Hepatic stellate cell (primary cell): ENCODE measurements around the gene HDAC10.

Source experiments
- DNase-seq: peaks from one replicate; pipeline ENCODE4 v3.0.0; 2011; ENCODE audit warnings: low spot score

The HDAC10 gene

DNA sequence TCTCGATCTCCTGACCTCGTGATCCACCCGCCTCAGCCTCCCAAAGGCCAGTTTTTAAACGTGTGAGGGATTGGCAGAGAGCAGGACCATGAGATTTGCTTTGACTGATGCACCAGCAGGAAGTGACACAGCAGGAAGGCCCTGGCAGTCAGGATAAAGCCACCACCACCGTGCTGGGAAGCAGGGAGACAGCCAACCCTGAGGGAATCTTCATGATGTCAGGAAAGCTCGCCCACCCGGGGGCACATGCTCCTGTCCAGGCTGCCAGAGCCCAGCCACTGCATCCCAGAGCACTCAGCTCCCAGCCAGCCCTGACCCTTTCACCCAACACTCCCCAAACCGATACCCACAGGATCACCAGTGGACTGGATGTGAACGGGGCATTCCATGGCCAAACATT, 12.3 kb downstream of the HDAC10 start:
- no peak for DNase-seq

DNA sequence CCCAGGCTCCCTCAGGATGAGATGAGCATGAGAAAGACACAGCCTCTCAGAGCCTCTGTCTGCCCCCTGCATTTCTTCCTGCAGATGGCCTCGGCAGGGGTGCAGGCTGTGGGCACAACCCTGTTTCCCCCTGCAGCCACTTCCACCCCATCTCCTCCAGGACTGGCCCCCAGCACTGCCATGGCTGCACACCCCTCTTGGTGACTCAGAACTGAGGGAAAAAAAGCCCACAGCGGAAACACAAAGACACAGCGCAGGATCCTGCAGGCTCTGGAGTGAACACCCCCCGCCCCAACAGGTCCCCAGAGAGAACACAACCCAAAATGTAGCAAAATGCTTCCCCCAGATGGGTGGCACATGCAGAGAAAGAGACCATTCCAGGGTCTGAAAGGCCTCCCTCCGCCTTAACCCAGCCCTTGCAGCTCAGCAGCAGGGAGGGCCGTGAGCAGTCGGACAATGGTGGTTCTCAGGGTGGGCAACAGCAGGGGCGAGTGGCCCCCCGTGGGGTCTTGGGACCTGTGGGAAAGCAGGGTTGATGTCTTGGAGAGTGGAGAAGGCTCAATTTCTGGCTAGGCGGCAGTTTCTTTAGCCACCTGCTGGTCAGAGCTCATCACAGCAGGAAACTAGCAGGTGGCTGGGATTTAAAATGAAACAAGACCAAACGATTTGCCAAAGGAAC, 14.2 kb downstream of the HDAC10 start:
- peak; percentile 45 for DNase-seq

DNA sequence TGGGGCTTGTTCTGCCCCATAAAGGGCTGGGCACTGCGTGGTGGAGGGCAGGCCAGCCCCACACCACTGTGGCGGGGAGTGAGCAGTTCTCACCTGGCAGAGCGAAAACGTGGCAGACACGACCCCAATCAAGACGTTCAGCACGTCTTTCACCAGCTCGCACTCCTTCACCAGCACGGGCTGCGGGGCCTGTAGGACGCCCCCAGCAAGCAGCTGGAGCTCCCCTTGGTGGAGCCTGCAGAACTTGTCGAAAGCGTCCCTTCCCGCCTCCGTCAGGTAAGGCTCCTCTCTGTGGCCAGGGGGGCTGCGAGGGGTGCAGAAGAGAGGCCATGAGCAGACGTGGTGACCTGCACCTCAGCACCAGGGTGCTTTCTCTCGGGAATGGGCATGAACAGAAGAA, 17.8 kb downstream of the HDAC10 start:
- no peak for DNase-seq

GRCh38 chr22:50232481-50233151, 18.4 kb downstream of the HDAC10 start:
- no peak for DNase-seq

DNA sequence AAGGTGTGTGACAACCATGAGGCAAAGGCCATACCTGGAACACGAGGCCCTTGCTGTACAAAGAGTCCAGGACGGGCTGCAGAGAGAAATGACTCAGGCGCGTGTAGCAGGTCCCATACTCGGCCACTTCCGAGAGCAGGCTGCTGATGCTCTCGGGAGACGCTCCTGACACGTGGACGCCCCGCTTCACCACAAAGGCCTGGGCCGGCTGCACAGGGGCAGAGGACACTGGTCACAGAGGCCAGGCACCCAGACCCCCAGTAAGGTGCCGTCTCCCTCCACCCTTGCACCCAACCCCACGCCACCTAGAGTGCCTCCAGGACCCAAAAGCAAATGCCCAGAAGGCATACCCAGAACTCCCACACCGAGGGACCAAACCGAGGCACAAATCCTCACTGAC, 21.7 kb downstream of the HDAC10 start:
- DNase-seq, result no peak

DNA sequence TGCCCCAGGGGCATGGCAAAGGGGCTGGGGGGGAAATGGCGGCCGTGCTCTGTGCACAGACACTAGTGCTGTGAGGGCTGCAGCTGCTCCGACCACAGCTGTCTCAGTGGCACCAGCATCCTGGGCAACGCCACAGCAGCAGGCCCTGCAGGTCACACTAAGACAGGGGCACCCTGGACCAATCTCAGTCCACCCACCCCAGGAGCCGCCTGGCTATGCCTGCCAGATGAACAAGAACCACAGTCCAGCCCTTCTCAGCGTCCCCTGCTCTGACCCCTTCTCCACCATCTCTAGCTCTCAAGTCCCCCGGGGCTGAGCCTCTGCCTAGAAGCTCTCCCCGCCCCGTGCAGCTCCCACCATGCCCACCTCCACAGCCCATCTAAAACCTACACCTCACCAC, 22.7 kb downstream of the HDAC10 start:
- DNase-seq, result no peak

DNA sequence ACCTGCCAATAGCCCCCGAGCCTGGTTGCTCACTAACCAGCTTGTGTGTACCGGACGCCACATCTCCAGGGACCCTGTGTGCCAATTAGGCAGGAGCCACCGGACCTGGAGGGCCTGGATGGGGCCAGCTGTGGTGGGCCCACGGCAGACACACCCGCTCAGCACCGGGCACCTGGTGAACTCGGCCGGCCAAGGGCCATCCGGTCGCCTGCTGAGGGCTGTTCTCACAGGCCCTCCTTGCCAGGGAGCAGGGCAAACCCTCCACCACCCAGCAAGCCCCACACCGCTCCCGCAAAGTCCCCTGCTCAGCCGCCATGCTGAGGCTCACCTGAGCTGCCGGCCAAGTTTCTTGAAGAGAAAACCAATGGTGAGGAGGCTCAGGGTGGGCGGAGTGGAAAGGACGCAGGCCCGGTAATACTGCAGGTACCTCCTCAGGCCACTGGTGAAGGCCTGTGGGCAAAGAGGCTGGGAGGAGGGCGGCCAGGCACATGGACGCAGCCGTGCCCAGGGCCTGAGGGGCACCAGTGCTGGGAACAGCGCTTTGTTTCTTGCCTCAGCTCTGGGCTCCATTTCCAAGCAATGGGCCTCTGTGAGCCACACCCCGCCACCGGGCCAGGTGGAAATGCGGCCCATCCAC, 23.4 kb downstream of the HDAC10 start:
- no peak for DNase-seq

GRCh38 chr22:50226875-50227165, 24.2 kb downstream of the HDAC10 start:
- no peak for DNase-seq

GRCh38 chr22:50226063-50226874, 24.8 kb downstream of the HDAC10 start:
- DNase-seq, result no peak

DNA sequence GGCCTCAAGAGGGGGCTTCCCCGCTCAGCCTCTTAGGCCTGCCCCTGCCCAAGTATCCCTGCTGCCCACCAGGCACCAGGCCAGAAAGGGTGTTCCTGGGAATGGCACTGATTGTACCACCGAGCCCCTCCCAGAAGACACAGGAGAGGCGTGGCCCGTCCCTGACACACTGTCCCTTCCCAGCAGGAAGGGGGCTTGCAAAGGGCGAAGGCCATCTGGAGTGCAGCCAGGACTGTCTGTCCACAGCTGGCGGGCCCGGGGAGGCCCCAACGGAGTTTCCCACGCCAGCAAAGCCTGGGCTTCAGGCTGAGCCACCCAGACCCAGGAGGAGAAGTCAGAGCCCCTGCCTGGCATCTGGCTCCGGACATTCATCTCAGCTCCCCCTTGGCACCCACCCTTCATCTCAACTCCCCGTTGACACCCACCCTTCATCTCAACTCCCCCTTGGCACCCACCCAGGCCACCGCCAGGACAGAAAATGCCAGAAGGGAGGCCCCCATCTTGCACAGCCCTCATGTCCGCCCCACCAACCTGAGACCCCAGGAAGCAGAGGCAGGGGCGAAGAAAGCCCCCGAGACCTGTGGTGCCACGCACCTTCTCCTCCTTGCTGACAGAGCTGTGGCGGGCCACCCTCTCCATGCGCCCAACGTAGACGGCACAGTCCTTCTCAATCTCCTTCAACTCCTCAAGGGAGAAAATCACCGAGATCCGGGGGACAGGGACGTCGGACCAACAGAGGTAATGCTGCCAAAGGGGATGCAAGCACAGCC, 25.7 kb downstream of the HDAC10 start:
- no peak for DNase-seq

GRCh38 chr22:50224071-50224470, 27.0 kb downstream of the HDAC10 start:
- DNase-seq, result no peak

GRCh38 chr22:50222508-50222907, 28.6 kb downstream of the HDAC10 start:
- DNase-seq, result no peak

GRCh38 chr22:50221410-50222300, 29.4 kb downstream of the HDAC10 start:
- no peak for DNase-seq

GRCh38 chr22:50220603-50221409, 30.3 kb downstream of the HDAC10 start:
- DNase-seq, result no peak

GRCh38 chr22:50219800-50220602, 31.1 kb downstream of the HDAC10 start:
- no peak for DNase-seq

DNA sequence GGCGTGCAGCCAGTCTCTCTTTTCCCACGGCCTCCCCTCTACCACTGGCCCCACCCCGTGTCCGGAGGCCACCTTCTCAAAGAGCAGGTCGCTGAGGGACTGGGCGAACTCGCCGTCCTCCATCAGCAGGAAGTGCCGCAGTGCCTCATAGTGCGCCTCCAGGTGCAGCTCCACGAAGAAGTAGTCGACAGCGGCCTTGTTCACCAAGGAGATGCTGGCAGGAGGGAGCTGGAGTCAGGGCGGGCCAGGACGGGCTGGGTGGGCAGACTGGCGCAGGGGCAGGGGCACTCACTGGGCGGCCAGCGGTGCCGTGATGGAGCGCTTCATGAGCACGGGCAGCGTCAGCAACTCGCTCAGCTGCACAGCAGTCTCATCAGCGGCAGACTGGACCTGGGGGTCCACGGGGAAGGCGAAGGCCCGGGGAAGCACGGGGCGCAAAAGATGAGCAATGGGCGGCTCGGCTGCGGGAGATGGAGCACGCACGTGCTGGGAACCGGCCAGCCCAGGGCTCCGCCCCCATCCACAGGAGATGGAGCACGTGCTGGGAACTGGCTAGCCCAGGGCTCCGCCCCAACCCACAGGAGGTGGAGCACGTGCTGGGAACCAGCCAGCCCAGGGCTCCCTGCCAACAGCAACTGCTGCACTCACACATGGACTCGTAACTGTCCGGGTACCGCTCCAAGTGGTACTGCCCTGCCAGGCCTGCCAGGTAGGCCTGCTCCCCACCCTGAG, 31.9 kb downstream of the HDAC10 start:
- peak; percentile 64 for DNase-seq

DNA sequence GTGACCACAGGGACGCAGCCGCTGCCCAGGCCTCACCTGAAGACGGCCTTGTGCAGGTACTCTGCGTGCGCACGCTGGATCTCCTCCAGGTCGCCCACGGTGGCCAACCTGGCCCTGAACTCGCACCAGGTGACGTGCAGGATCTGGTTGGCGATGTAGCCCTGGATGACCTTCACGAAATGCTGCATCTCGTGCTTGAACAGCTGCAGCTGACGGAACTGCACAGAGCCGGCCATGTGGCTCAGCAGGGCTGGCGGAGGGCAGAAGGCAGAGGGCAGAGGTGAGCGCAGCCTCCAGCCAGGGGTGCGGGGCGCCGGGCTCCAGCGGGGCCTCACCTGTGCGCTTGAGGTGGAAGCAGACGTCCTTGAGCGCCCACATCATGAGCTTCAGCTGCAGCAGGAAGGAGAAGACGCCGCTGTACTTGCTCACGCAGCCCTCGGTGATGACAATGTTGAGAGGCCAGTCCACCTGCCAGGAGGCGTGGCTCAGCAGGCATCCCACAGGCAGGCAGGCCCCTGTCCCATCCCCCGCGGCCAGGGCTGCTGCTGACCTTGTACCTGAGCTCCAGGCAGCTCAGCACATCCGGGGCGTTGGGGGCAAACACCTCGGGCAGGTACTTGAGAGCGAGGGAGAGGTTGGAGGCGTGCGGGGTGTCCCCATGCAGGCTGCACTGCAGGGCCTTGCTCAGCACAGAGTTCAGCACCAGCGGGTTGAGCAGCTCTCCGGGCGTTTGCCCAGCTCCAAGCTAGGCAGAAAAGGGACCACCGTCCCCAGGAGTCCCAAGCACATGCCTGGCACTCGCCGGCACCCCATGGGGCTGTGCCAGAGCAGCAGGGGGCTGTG, 32.7 kb downstream of the HDAC10 start:
- DNase-seq, result no peak
